Stimulated activated CD8-positive, alpha-beta memory T cell treated with anti-CD3 and anti-CD28 coated beads, Interleukin-7, amount 100 ng/mL, for 48 hours (primary cell): Measurements from ENCODE around the gene RNLS.
"Not testable (repeated sequence)": the region's sequence is repeated elsewhere in the genome, so short reads cannot be mapped to it uniquely, and the experiment has no call there.

Source experiments
- DNase-seq, 2 donors: peaks; one replicate each; pipeline ENCODE4 v3.0.0-alpha.2; 2020; ENCODE audit warnings: low read depth in 1 of 2; ENCODE audit errors: extremely low read depth in 1 of 2

RNLS gene

GRCh38 chr10:88361995-88362807, 220.9 kb downstream of the RNLS start:
- DNase-seq = no peak

- no peak for DNase-seq
Observed at GRCh38 chr10:88361494-88361893, 221.6 kb downstream of the RNLS start.

GRCh38 chr10:88355750-88356149, 227.4 kb downstream of the RNLS start:
- DNase-seq = not testable (repeated sequence)

- no peak for DNase-seq
Observed at GRCh38 chr10:88347597-88348304, 235.4 kb downstream of the RNLS start.

GRCh38 chr10:88347022-88347421, 236.1 kb downstream of the RNLS start:
- no peak for DNase-seq

GRCh38 chr10:88346144-88346977, 236.8 kb downstream of the RNLS start:
- DNase-seq = no peak

- no peak for DNase-seq
Observed at GRCh38 chr10:88343761-88344484, 239.2 kb downstream of the RNLS start.

GRCh38 chr10:88342733-88343310, 240.3 kb downstream of the RNLS start:
- no peak for DNase-seq

GRCh38 chr10:88337134-88337533, 246.0 kb downstream of the RNLS start:
- DNase-seq = no peak

GRCh38 chr10:88336334-88336733, 246.8 kb downstream of the RNLS start:
- DNase-seq = no peak

- DNase-seq = no peak
Observed at GRCh38 chr10:88333248-88333630, 249.9 kb downstream of the RNLS start.

GRCh38 chr10:88332503-88333247, 250.4 kb downstream of the RNLS start:
- DNase-seq = no peak

GRCh38 chr10:88330174-88330573, 252.9 kb downstream of the RNLS start:
- DNase-seq = no peak

GRCh38 chr10:88322324-88323063, 260.6 kb downstream of the RNLS start:
- DNase-seq = no peak

GRCh38 chr10:88319960-88320517, 263.1 kb downstream of the RNLS start:
- no peak for DNase-seq

- DNase-seq = no peak
Observed at GRCh38 chr10:88318803-88319202, 264.3 kb downstream of the RNLS start.

GRCh38 chr10:88317099-88317498, 266.0 kb downstream of the RNLS start:
- no peak for DNase-seq

GRCh38 chr10:88316292-88316861, 266.7 kb downstream of the RNLS start:
- DNase-seq = no peak
